ENCODE measurements around the gene PLD1.

GRCh38 chr3:171797873-171798272, 12.4 kb downstream of the PLD1 start:
- TF ChIP-seq CTCF (IDR thresholded peaks at IDR 0.05; ENCODE audit: low read depth, low read length) = no peak
- no peak for TF ChIP-seq POLR2A (IDR thresholded peaks at IDR 0.05; ENCODE audit: extremely low read depth, insufficient read length)
- TF ChIP-seq MYC (IDR thresholded peaks at IDR 0.05; ENCODE audit: low read depth, low read length) = no peak

All from NB4 (cell line).